Right forelimb (tissue), 1 donor: Measurements from ENCODE around the gene RB1.
"Not testable (repeated sequence)": the region's sequence is repeated elsewhere in the genome, so short reads cannot be mapped to it uniquely, and the experiment has no call there.

Experiments
- DNase-seq: peaks from one replicate; pipeline ENCODE4 v3.0.0-alpha.2; 2018

Gene RB1

GRCh38 chr13:48412881-48413351 lies 109.4 kb downstream of the RB1 start, which contains the start of gene LPAR6:
TSS of gene LPAR6 (minus strand) at chr13:48413113. CDS start at chr13:48412423, 690 bp downstream.
- DNase-seq, result no peak

- no peak for DNase-seq
Observed at GRCh38 chr13:48414501-48414900, 111.0 kb downstream of the RB1 start.

- DNase-seq, result no peak
Observed at GRCh38 chr13:48415516-48415915, 112.0 kb downstream of the RB1 start.

DNA sequence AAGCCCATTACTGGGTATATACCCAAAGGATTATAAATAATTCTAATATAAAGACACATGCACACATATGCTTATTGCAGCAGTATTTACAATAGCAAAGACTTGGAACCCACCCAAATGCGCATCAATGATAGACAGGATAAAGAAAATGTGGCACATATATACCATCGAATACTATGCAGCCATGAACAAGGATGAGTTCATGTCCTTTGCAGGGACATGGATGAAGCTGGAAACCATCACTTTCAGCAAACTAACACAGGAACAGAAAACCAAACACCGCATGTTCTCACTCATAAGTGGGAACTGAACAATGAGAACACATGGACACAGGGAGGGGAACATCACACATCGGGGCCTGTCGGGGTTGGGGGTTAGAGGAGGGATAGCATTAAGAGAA lies 118.5 kb downstream of the RB1 start:
- DNase-seq, result not testable (repeated sequence)

- no peak for DNase-seq
Observed at GRCh38 chr13:48424212-48424611, 120.7 kb downstream of the RB1 start.

DNA sequence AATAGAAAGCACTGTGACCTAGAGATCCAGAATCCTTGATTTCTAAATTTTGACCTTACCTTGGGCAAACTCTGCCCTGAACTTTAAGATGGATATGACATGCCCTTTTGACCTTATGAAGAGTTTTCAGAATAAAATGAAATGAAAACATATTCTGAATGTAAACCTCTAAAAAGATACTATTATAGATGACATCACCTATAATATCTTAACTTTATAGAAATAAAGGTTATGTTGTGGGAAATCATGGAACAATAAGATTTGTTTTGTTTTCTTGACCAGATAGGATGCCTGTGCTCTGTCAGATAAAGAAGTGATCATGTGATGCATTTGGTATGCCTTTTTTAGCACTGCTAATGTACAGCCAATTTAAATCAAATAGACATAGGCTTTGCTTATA lies 122.5 kb downstream of the RB1 start:
- no peak for DNase-seq

- not testable (repeated sequence) for DNase-seq
Observed at GRCh38 chr13:48426755-48427298, 123.3 kb downstream of the RB1 start.

GRCh38 chr13:48429036-48429435 lies 125.5 kb downstream of the RB1 start:
- no peak for DNase-seq

GRCh38 chr13:48429886-48430285 lies 126.3 kb downstream of the RB1 start:
- DNase-seq, result no peak

GRCh38 chr13:48431431-48431830 lies 127.9 kb downstream of the RB1 start:
- no peak for DNase-seq

- no peak for DNase-seq
Observed at GRCh38 chr13:48431987-48432615, 128.6 kb downstream of the RB1 start.

DNA sequence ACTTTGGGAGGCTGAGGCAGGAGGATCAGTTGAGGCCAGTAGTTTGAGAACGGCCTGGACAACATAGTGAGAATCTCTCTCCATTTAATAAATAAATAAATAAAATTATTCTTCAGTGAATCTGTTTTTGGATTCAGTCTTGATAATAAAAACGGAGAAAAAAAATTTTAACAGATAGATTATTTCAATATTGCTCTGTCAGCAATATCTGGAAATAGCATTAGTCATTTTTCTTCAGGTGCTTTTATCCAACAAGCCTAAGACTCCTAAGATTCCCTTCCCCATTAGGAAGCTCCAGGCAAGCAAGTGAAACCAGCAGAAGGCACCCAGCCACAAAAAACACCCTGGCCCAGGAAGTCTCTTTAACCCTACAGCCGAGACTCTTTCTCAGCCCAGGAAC lies 130.6 kb downstream of the RB1 start:
- DNase-seq, result no peak

- DNase-seq, result no peak
Observed at GRCh38 chr13:48436661-48437288, 133.2 kb downstream of the RB1 start.

DNA sequence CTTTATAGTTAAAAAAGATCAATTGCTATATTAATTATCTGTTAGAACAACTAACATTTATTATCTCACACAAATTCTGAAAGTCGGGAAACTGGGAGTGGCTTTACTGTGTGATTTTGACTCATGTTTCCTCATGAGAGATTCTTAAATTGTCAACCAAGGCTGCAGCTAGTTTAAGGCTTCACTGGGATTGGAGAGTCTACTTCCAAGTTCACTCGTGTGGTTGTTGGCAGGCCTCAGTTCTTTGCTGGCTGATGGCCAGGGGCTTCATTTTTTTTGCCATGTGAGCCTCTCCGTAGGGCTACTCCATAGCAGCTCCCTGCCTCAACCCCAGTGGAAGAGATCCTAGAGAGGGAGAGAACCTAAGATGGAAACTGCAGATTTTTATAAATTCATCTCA lies 133.8 kb downstream of the RB1 start:
- DNase-seq, result peak; percentile 55

DNA sequence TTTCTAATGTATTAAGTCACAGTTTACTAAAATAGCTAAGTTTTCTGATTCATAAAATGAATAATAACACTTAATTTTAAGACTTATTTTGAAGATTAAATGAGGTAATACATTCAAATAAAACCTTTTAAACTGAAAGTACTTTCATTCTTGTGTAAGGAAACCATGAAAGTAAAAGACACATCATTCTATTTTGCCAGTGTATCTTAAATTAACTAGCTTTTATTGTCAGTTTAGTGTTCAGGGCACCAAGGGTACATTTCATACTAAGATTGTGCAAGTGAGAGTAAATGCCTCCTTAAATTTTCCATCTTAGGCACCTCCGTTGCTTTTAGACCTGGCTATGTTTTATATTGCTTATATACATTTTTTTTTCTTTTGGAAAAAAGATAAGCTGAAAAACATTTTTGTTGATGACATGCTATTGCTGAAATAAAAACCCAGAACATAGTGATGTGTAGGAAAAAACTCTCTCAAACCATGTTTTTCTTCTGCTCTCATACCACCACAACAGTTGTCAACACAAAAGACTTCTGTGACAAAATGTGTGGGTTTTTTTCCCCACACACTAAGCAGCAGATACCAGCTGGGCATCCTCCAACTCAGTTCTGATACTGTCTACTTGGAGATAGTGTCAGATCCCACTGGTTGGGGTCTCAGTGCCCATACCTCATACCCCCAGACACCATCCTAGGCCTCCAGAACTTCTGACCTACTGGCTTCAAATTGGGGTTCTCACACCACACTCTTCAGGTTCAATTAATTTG lies 140.1 kb downstream of the RB1 start:
- no peak for DNase-seq

DNA sequence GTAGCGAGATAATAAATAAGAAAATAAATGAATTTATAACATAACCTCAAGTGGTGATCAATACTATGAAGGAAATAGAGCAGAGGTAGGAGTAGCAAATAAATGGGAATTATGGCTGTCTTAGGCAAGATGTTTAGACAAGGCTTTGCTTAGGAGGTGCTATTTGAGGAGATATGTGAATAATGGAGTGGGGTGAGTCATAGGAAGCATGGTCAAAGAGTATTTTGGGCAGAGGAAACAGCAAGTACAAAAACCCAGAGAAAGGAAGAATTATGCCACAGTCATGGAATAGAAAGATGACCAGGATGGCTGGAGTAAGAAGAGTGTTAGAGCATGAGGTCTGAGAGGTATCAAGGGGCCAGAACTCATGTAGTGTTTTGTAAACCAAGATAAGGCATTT lies 142.9 kb downstream of the RB1 start:
- DNase-seq, result no peak

GRCh38 chr13:48448285-48448958 lies 144.9 kb downstream of the RB1 start:
- no peak for DNase-seq

DNA sequence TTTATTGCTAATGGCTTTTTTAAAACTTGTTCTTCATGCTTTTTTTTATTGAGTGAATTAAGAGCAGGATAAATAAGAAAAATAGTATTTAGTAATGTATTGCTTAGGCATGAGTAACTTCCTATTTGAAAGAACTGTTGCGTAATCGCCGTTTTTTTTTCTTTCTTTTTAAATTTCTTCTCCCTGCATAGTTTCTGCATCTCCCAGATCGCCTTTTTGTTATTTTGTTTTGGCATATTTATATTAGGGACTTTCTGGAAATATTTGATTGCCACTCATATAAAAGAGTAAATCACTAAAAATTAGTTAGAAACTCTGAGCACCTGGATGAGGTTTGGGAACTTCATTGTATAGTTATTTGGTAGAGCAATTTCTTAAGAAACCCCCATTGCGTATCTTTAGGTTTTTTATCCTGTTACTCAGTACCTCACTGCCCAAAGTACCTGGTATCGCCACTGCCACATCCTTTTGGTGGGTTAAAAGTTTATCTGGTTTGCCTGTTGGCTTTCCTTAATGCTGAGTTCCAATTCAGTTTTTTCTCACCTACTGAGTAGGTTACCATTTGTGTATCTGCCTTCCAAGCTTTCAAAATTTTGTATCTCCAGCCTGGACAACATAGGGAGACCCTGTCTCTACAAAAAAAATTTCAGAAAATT lies 145.5 kb downstream of the RB1 start:
- no peak for DNase-seq

DNA sequence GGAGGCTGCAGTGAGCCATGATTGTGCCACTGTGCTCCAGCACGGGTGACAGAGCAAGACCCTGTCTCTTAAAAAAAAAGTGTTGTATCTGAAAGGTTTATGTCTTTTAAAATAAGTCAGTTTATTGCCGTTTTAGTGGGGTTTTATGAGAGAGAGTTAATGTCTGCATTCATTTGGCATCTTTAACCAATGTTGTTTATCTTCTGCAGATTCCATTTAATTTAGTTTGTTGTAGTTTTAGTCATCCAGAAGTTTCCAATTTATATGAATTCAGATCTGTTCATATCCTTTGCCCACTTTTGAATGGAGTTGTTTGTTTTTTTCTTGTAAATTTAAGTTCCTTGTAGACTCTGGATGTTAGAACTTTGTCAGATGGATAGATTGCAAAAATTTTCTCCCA lies 146.1 kb downstream of the RB1 start:
- DNase-seq, result no peak

DNA sequence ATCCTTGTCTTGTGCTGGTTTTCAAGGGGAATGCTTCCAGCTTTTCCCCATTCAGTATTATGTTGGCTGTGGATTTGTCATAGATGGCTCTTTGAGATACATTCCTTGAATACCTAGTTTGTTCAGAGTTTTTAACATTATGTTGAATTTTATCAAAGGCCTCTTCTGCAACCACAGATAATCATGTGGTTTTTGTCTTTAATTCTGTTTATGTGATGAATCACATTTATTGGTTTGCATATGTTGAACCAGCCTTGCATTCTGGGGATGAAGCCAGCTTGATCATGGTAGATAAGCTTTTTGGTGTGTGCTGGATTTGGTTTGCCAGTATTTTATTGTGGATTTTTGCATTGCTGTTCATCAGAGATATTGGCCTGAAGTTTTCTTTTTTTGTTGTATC lies 147.6 kb downstream of the RB1 start:
- DNase-seq, result not testable (repeated sequence)

- no peak for DNase-seq
Observed at GRCh38 chr13:48456546-48456945, 153.0 kb downstream of the RB1 start.

GRCh38 chr13:48457578-48458242 lies 154.2 kb downstream of the RB1 start:
- DNase-seq, result no peak
